NB4 (cell line): ENCODE data around the gene APMAP.

ENCODE experiments used
- DNase-seq: peaks from one replicate; pipeline ENCODE4 v3.0.0; 2010; ENCODE audit warnings: low read depth
- H3K4me3 ChIP-seq: one replicate; pipeline ENCODE4 v1.5.1; 2011; ENCODE audit warnings: mild to moderate bottlenecking, low read depth, low read length, moderate library complexity
- CTCF ChIP-seq: IDR thresholded peaks from one replicate; pipeline ENCODE4 v1.5.1; 2012; ENCODE audit warnings: low read depth, low read length
- MAX ChIP-seq: IDR thresholded peaks from 2 replicates; pipeline ENCODE4 v1.6.1; 2011; ENCODE audit warnings: low read depth, low read length
- MYC ChIP-seq: IDR thresholded peaks from 2 replicates; pipeline ENCODE4 v1.6.1; 2011; ENCODE audit warnings: low read depth, low read length
- POLR2A ChIP-seq: IDR thresholded peaks from 2 replicates; pipeline ENCODE4 v1.6.1; 2011; ENCODE audit warnings: mild to moderate bottlenecking; ENCODE audit not compliant: insufficient read length; ENCODE audit errors: extremely low read depth

The APMAP gene

GRCh38 chr20:24984961-24985640 is 7.5 kb downstream of the APMAP start:
- H3K4me3 ChIP-seq: no peak overlapping the region
- DNase-seq: peak; percentile 42
- no peak for TF ChIP-seq MAX
- no peak for TF ChIP-seq MYC
- TF ChIP-seq POLR2A: no peak
- TF ChIP-seq CTCF: no peak

- no peak for TF ChIP-seq MYC
- no peak for TF ChIP-seq MAX
- TF ChIP-seq POLR2A: no peak
- TF ChIP-seq CTCF: no peak
- no peak for DNase-seq
Measured at GRCh38 chr20:24983896-24984295, 8.7 kb downstream of the APMAP start.

GRCh38 chr20:24981790-24982189 is 10.8 kb downstream of the APMAP start:
- no peak overlapping the region for H3K4me3 ChIP-seq
- TF ChIP-seq MAX (no peak), CTCF (no peak), MYC (no peak)
- no peak for DNase-seq

More at GRCh38 chr20:24983896-24984295, 8.7 kb downstream of the APMAP start:
- no peak overlapping the region for H3K4me3 ChIP-seq

GRCh38 chr20:24981282-24981681 is 11.3 kb downstream of the APMAP start:
- no peak for TF ChIP-seq MAX
- no peak for TF ChIP-seq MYC
- DNase-seq: no peak
- H3K4me3 ChIP-seq: no peak overlapping the region

- DNase-seq: no peak
- H3K4me3 ChIP-seq: no peak overlapping the region
- TF ChIP-seq MYC (no peak), MAX (no peak), POLR2A (no peak), CTCF (no peak)
Measured at GRCh38 chr20:24980291-24981053, 12.1 kb downstream of the APMAP start.
